Duodenal mucosa (tissue), 2 donors: Measurements from ENCODE around the gene PIGK.
"Not testable (repeated sequence)": the region's sequence is repeated elsewhere in the genome, so short reads cannot be mapped to it uniquely, and the experiment has no call there.

Experiments
- H3K27ac ChIP-seq: one replicate; pipeline ENCODE4 v1.7.0; 2013; ENCODE audit warnings: low read depth, low read length
- H3K27me3 ChIP-seq, 2 donors: one replicate each; pipeline ENCODE4 v1.7.0; 2013; ENCODE audit warnings: low read length in 2 of 2, control low read depth in 1 of 2; ENCODE audit not compliant: insufficient read depth in 2 of 2, control insufficient read depth in 1 of 2
- H3K36me3 ChIP-seq, 2 donors: one replicate each; pipeline ENCODE4 v1.7.0; 2013; ENCODE audit warnings: low read length in 2 of 2, control low read depth in 1 of 2; ENCODE audit not compliant: insufficient read depth in 2 of 2, control insufficient read depth in 1 of 2
- H3K4me1 ChIP-seq, 2 donors: one replicate each; pipeline ENCODE4 v1.7.0; 2013; ENCODE audit warnings: low read length in 2 of 2, control low read depth in 1 of 2; ENCODE audit not compliant: insufficient read depth in 2 of 2, control insufficient read depth in 1 of 2
- H3K4me3 ChIP-seq, 2 donors: one replicate each; pipeline ENCODE4 v1.7.0; 2013; ENCODE audit warnings: low read length in 2 of 2, low read depth in 1 of 2
- H3K9ac ChIP-seq, 2 donors: one replicate each; pipeline ENCODE4 v1.7.0; 2013; ENCODE audit warnings: low read length in 2 of 2, low read depth in 1 of 2
- H3K9me3 ChIP-seq, 2 donors: one replicate each; pipeline ENCODE4 v1.7.0; 2013; ENCODE audit warnings: low read length in 2 of 2, control low read depth in 1 of 2; ENCODE audit not compliant: control insufficient read depth in 1 of 2

PIGK gene

GRCh38 chr1:77164434-77164944 lies 54.7 kb downstream of the PIGK start:
- H3K27me3 ChIP-seq, result no peaks in the 10 kb centered on the region
- H3K4me3 ChIP-seq, result no peak overlapping the region
- peaks cover 3 to 8% of the 10 kb centered on the region in 2 donors for H3K36me3 ChIP-seq
- H3K4me1 ChIP-seq, result no peaks in the 10 kb centered on the region
- no peak overlapping the region for H3K27ac ChIP-seq
- H3K9me3 ChIP-seq, result no peaks in the 10 kb centered on the region
- no peak overlapping the region for H3K9ac ChIP-seq

GRCh38 chr1:77159706-77160105 lies 59.5 kb downstream of the PIGK start:
- not testable (repeated sequence) for H3K4me3 ChIP-seq, H3K27me3 ChIP-seq, H3K27ac ChIP-seq, H3K9me3 ChIP-seq, H3K9ac ChIP-seq, H3K4me1 ChIP-seq
- H3K36me3 ChIP-seq, result peaks cover 3 to 11% of the 10 kb centered on the region in 2 donors

- peaks cover 0 to 7% of the 10 kb centered on the region in 2 donors for H3K36me3 ChIP-seq
- no peaks in the 10 kb centered on the region for H3K4me1 ChIP-seq
- H3K9ac ChIP-seq, result no peak overlapping the region
- H3K27me3 ChIP-seq, result no peaks in the 10 kb centered on the region
- no peak overlapping the region for H3K4me3 ChIP-seq
- H3K9me3 ChIP-seq, result no peaks in the 10 kb centered on the region
- H3K27ac ChIP-seq, result no peak overlapping the region
Measured at GRCh38 chr1:77156214-77156613, 63.0 kb downstream of the PIGK start.

DNA sequence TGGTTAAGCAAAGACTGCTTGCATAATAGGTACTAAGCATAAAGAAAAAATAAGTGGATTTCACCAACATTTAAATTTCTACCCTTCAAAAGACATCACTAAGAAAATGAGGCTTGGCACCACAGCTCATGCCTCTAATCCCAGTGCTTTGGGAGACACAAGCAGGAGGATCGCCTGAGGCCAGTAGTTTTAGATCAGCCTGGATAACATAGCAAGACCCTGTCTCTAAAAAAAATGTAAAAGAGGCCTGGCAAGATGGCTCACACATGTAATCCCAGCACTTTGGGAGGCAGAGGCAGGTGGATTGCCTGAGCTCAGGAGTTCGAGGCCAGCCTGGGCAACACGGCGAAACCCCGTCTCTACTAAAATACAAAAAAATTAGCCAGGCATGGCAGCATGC lies 73.0 kb downstream of the PIGK start:
- Histone ChIP-seq H3K9me3 (no peaks in the 10 kb centered on the region), H3K9ac (no peak overlapping the region), H3K27me3 (no peaks in the 10 kb centered on the region), H3K4me3 (no peak overlapping the region), H3K4me1 (no peaks in the 10 kb centered on the region), H3K36me3 (no peaks in the 10 kb centered on the region), H3K27ac (no peak overlapping the region)

DNA sequence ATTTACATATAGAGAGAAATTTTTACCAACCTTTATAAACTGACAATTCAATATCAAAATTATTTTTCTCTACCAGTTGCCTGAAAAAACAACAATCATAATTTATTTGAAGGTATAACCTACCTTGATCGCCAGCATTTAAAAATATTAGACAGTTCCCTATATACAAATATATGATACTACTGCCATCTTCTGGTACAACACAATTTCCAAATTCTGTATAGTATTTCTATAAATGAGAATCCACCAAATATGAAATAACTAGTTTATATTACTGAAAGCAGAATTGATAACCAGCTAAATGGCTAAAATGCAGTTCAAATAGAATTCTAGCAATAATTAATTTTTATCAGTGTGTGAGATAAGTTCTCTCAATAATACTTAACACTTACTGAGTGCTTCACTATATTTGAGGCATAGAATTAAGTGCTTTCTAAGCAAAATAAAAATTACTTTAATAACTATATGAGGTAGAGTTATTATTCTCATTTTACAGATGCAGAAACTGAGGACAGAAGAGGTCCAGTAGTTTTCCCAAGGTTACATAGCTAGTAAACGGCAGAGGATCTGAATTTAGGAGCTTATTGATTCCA lies 75.6 kb downstream of the PIGK start:
- no peak overlapping the region for H3K27ac ChIP-seq
- H3K4me1 ChIP-seq, result no peaks in the 10 kb centered on the region
- H3K36me3 ChIP-seq, result no peaks in the 10 kb centered on the region
- no peak overlapping the region for H3K4me3 ChIP-seq
- no peak overlapping the region for H3K9ac ChIP-seq
- H3K27me3 ChIP-seq, result no peaks in the 10 kb centered on the region
- no peaks in the 10 kb centered on the region for H3K9me3 ChIP-seq

- Histone ChIP-seq H3K9me3 (no peaks in the 10 kb centered on the region), H3K4me3 (no peak overlapping the region), H3K9ac (no peak overlapping the region), H3K27me3 (no peaks in the 10 kb centered on the region), H3K27ac (no peak overlapping the region), H3K36me3 (no peaks in the 10 kb centered on the region), H3K4me1 (no peaks in the 10 kb centered on the region)
Measured at GRCh38 chr1:77139389-77139788, 79.8 kb downstream of the PIGK start.

DNA sequence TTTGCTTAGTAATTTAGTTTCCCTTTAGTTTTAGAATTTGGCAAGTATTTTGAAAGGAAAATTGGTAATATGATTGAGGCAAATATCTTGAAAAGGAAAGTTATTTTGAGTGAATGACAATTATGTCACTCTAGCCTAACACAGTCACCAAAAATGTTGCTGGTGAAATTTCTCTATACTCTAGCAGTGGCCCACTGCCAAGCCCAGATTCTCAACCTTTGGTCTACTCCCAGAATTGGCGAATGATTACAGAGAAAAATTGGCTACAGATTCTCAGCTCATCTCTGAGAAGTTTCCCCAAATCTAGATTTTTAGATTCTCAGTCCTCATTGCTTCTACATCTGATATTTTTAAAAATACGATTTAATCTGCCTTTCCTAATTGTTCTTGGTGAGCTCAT lies 84.9 kb downstream of the PIGK start:
- H3K27ac ChIP-seq, result no peak overlapping the region
- H3K9ac ChIP-seq, result no peak overlapping the region
- H3K4me1 ChIP-seq, result no peaks in the 10 kb centered on the region
- no peak overlapping the region for H3K4me3 ChIP-seq
- H3K36me3 ChIP-seq, result no peaks in the 10 kb centered on the region
- no peaks in the 10 kb centered on the region for H3K27me3 ChIP-seq
- no peaks in the 10 kb centered on the region for H3K9me3 ChIP-seq

GRCh38 chr1:77133731-77134358 lies 85.4 kb downstream of the PIGK start:
- H3K4me1 ChIP-seq, result no peaks in the 10 kb centered on the region
- no peak overlapping the region for H3K9ac ChIP-seq
- H3K9me3 ChIP-seq, result no peaks in the 10 kb centered on the region
- H3K27ac ChIP-seq, result no peak overlapping the region
- H3K4me3 ChIP-seq, result no peak overlapping the region
- no peaks in the 10 kb centered on the region for H3K27me3 ChIP-seq
- no peaks in the 10 kb centered on the region for H3K36me3 ChIP-seq

DNA sequence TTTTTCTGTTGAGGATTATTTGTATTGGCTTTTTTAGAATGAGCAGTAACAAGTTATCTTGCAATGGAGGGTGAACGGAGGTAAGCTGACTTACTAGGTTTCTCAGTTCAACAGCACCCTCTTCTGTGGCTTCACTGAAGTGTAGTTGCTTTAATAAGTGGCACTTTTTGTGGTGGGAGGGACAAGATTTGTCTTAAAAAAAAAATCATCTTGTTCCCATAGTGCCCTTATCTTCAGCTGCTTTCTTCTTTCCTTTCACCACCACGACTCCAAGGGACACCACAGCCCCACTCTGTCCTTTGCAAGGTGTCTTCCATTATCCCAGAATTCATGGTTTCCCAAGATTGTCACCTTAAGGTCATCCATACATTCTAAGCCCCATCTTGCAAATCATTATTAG lies 92.9 kb downstream of the PIGK start:
- H3K4me1 ChIP-seq, result no peaks in the 10 kb centered on the region

DNA sequence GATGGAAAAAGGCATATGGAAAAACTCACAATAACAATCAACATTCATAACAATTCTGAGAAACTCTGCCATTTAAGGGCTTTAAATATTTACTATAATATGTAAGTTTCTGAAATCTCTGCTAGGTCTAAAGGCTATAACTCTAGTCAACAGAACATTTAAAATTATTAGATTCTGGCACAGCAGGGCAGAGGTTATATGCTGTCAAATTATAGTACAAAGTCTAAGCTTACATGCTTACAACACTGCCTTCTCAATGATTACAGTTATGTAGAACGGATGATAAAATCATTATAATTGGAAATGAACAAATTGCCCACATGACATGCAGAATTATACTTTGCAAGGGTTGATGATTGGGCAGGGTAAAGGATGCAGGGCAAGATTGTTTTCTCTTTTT lies 97.7 kb downstream of the PIGK start:
- no peak overlapping the region for H3K9ac ChIP-seq
- H3K4me1 ChIP-seq, result no peaks in the 10 kb centered on the region
- no peaks in the 10 kb centered on the region for H3K27me3 ChIP-seq
- no peak overlapping the region for H3K4me3 ChIP-seq
- no peak overlapping the region for H3K27ac ChIP-seq
- H3K9me3 ChIP-seq, result no peaks in the 10 kb centered on the region
- no peaks in the 10 kb centered on the region for H3K36me3 ChIP-seq

More for the DNA sequence above, 92.9 kb downstream of the PIGK start:
- H3K9ac ChIP-seq, result no peak overlapping the region
- H3K9me3 ChIP-seq, result no peaks in the 10 kb centered on the region
- H3K27me3 ChIP-seq, result no peaks in the 10 kb centered on the region
- H3K27ac ChIP-seq, result no peak overlapping the region
- no peaks in the 10 kb centered on the region for H3K36me3 ChIP-seq
- H3K4me3 ChIP-seq, result no peak overlapping the region
